Activated CD4-positive, alpha-beta T cell treated with anti-CD3 and anti-CD28 coated beads, Interleukin-2, amount 50 U/mL, for 48 hours (primary cell): ENCODE results near the gene PRSS8.

Experiments used
- DNase-seq, 2 experiments: peaks; one replicate each; pipeline ENCODE4 v3.0.0-alpha.2; 2020

The PRSS8 gene

DNA sequence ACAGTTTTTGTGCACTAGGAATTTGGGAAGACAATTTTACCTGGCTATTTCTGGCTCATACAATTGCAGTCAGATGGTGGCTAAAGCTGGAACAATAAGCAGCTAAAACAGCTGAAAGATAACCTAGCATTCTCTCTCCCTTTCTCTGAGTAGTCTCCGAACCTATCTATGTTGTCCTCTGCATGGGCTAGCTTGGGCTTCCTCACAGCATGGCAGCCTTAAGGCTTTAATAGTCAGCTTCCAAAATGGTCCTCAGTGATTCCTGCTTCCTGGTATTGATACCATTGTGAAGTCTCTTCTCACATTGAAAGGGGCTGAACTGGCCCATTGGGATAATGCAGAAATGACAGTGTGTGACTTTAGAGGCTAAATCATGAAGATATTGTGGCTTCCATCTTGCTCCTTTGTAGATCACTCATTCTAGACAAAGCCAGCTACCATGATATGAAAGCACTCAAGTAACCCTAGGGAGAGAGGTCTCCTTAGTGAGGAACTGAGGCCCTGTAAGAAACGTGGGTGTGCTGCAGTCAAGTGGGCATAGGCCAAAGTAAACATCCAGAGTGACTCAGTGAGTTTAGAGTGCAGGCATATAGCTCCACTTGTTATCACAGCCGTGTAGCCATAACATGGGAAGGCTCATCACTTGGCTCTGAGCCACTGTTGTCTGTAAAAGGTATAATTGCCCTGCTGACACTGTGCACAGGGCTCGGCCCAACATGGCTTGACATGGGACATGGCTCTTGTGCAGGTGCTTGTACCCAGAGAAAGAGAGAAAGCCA is 35.5 kb downstream of the PRSS8 start:
- DNase-seq, result no peak

DNA sequence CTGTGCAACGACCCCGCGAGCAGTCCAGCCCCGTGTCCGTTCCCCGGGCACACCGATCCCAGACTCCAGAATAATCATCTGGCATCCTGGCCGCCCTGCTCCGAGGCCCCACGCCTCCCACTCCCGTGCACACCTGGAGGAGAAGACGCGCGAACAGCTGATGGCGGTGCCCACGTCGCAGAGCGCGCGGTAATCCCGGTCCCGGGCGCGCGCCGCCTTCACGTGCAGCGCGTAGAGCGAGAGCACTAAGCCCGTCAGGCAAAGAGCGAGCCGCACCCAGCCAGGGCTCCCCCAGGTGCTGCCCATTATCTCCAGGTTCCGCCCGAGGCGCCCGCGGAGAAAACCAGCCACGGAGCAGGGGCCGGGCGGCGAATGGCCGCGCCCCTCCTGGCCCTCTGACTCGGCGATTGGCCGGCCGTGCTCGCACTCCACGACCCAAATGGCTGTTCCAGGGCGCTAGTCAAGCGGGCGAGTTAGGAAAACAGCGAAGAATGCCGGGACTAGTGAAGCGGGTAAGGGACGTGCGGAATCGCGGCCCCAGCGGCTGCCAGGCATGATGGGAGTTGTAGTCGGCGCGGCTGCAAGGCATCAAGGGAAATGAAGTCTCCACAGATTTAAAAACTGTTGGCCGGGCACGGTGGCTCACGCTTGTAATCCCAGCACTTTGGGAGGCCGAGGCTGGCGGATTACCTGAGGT is 41.0 kb downstream of the PRSS8 start, which contains the start of gene VKORC1:
Gene VKORC1, minus strand, starts transcription at position 374 of the 697 bp plus-strand sequence. Its CDS starts 68 bp downstream, at position 306.
- peak; percentile 92 to 95 for DNase-seq

DNA sequence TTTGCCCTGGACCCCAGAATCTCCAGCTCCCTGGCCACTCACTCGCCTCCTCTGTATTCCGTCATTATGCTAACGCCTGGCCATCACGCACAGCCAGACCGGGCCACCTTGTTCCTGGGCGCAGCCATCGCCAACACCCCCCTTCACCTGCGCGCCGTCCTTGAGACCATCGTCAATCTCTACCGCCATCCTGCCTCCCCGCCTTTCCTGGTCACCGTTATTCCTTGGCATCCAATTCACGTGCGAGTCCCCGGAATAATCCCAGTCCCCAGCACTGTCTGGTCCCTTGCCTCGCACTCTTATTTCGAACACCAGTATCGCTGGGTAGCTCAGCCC is 41.5 kb downstream of the PRSS8 start:
- DNase-seq, result no peak

- DNase-seq, result no peak
Observed at GRCh38 chr16:31093132-31093703, 42.3 kb downstream of the PRSS8 start.

DNA sequence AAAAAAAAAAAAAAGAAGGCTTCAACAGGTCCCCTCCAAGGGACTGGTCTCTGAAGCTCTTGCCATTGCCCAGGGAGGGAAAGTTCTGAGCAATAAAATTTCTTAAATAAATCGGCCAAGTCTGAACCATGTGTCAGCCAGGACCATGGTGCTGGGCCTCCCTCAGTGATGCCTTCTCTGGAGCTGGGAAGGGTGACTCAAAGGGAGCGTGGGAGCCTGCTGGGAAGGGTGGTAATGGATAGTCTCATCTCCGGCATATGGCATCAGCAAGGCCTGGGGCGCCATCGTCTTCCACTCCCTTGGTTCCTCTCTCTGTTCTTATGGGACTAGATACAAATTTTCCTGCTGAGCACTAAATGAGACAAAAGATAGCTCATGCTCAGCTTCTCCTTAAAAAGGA is 43.2 kb downstream of the PRSS8 start:
- DNase-seq, result no peak

DNA sequence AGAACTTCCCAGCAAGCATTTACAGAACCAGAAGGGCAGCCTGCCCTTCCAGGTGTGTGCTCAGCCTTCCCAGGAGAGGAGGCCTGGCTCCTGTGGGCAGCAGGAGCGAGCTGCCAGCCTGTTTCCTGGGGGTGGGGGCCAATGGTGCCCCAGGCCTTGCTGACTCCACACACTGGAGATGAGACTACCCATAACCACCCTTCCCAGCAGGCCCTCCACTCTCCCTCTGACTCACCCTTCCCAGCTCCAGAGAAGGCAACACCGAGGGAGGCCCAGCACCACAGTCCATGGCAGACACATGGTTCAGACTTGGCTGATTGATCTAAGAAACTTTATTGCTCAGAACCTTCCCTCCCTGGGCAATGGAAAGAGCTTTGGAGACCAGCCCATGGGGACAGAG is 45.0 kb downstream of the PRSS8 start:
- no peak for DNase-seq

GRCh38 chr16:31089199-31089598 is 46.3 kb downstream of the PRSS8 start:
- DNase-seq, result no peak

- DNase-seq, result no peak
Observed at GRCh38 chr16:31088459-31089183, 46.9 kb downstream of the PRSS8 start, which contains the start of gene PRSS53. TSS of gene PRSS53 (minus strand) at chr16:31088943. CDS start at chr16:31088809, 134 bp downstream.

GRCh38 chr16:31087971-31088370 is 47.6 kb downstream of the PRSS8 start:
- no peak for DNase-seq

DNA sequence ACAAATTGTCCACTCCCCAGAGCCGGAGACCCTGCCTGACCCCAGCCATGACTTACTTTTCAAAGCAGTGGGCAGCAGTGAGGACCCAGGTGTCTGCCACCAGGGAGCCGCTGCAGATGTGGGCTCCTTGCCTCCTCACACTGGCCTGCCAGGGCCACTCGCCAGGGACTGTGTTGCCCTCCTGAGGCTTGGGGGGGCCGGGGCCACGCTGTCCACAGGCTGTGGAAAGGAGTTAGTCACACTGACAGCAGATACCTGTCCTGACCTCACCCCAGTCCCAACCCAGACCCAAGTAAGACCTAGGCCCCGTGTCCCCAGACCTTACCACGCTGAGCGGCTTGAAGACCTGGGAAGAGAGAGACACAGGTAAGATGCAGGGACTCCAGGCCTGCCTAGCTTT is 48.0 kb downstream of the PRSS8 start:
- no peak for DNase-seq

DNA sequence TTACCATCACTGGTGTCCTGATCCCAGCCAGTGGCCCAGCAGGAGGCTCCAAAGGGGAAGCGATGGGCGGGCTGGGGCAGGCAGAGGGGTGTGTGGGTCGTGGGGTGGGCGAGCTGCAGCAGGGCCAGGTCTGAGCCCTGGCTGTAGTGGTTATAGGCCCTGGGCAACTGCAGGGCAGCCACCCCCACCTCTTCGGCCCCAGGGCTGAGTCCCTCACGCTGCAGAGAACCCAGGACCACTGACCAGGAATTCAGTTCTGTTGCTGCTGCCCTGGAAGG is 49.0 kb downstream of the PRSS8 start:
- no peak for DNase-seq

- no peak for DNase-seq
Observed at GRCh38 chr16:31085873-31086628, 49.5 kb downstream of the PRSS8 start.

DNA sequence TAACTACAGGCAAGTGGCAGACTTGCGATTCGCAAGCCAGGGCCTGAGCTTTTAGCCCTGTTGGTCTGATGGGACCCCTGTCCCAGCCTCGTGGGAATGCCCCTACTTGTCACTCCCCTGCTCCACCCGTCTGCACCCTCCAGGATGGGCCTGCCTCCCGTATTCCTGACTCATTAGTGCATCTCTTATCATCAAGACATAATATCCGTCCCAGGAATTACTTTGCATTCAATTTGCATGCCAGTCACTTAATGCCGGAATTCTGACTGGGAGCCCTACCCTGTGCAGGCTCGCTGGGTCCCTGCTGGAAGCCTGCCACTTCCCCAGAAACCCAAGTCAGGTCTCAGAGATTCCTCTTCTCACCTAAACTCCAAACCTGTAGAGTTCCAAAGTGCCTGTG is 50.1 kb downstream of the PRSS8 start:
- no peak for DNase-seq

DNA sequence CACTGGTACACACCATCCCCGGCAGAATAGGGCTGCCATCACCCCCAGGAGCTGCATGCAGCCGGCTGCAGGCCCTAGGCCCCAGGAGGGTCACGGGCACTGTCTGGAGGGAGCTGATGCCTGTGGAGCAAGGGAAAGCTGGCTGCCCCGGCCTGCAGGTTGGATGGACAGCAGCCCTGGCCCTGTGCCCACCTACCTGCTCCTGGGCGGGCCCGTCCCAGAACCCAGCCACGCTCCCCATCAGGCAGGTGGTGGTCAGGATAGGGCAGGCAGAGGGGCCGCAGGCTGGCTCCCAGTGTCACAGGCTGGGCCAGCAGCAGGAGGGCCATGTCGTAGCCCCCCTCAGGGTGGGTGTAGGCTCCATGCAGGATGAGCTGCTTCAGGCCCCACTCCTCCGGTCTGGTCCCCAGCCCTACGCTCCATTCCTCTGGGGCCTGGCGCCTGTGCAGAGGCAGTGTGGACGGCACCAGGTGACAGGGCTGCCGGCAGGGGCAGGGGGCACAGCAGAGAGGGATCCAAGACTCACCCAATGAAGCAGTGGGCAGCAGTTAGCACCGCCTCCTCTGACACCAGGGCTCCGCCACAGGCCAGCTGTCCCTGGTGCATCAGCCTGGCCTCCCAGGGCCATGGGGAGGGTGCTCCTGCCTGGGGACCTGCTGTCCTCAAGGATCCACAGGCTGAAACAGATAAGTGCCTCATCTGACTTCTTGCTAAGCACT is 50.8 kb downstream of the PRSS8 start:
- no peak for DNase-seq

- no peak for DNase-seq
Observed at GRCh38 chr16:31083981-31084380, 51.5 kb downstream of the PRSS8 start.

GRCh38 chr16:31083556-31083955 is 52.0 kb downstream of the PRSS8 start:
- DNase-seq, result no peak

DNA sequence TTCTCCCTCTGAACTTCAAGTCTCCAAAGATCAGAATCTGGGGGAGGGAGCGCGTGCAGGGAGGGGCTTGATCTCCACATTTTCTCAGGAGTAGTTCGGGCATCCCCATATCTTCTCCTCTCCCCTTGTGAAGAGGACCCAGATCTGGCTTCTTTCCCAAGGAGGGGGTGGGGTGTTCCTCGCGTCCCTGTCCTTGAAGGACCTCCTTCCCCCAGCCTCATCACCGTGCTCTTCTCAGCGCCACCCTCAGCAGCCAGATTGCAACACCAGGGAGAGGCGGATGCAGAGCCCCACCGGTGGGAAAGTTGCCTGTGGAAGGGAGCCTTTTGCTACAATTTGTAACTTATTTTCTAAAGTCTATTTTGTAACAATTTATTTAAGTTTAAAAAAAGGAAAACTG is 52.4 kb downstream of the PRSS8 start:
- no peak for DNase-seq

GRCh38 chr16:31082368-31083045 is 53.0 kb downstream of the PRSS8 start:
- no peak for DNase-seq
